GM21381 (cell line): ENCODE data around the gene TRH.
"Not testable (repeated sequence)": the region's sequence is repeated elsewhere in the genome, so short reads cannot be mapped to it uniquely, and the experiment has no call there.

ENCODE experiments used
- ATAC-seq: cut with Tn5 transposase; IDR thresholded peaks from one replicate; pipeline ENCODE4 v1.9.1; 2021; ENCODE audit warnings: mild to moderate bottlenecking, moderate library complexity; ENCODE audit not compliant: unreplicated experiment

TRH gene

GRCh38 chr3:130002666-130003598, 28.4 kb downstream of the TRH start:
- ATAC-seq, result not testable (repeated sequence)

DNA sequence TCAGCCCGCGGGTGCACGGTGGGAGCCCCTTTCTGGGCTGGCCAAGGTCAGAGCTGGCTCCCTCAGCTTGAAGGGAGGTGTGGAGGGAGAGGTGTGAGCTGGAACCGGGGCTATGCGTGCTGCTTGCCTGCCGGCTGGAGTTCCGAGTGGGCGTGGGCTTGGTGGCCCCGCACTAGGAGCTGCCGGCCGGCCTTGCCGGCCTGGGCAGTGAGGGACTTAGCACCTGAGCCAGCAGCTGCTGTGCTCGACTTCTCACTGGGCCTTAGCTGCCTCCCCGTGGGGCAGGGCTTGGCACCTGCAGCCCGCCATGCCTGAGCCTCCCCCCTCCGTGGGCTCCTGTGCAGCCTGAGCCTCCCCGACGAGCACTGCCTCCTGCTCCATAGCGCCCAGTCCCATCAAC, 36.0 kb downstream of the TRH start:
- no peak for ATAC-seq

DNA sequence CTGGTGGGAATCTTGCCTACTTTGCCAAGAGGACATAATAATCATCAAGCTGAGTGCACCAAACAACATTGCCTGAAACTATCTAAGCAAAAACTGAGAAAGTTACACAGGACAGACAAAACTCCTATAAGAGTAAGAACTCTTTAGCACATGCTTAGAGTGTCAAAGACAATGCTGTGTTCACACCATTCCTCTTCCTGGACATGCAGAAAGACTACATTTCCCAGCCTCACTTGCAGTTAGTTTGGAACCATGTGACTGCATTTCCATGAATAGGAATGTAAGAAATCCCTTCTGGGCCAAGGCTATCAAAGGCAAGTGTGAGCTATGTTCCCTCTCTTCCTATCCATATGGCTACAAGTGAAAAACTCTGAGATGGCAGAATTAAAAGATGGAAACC, 37.6 kb downstream of the TRH start:
- ATAC-seq, result not testable (repeated sequence)

DNA sequence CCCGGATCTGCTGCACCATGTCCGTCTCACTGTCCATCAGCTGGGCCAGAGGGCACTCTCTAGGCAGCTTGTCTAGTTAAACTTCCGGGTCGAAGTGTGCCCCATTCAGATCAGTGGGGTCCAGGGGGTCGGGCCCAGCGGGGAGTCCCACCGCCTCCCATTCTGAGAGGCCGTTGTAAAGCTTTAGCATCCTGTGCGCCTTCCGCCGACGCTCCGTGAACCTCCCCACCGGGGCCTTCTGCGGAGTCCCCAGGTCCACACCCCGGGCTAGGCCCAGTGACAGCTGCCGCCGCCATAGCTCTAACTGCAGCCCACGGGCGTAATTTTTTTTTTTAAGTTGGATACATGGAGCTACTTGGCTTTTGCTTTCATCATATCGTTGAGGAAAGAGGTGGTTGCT, 38.7 kb downstream of the TRH start:
- ATAC-seq, result not testable (repeated sequence)

GRCh38 chr3:130014526-130014925, 40.0 kb downstream of the TRH start:
- ATAC-seq, result no peak

- ATAC-seq, result not testable (repeated sequence)
Observed at GRCh38 chr3:130017661-130018060, 43.1 kb downstream of the TRH start.

DNA sequence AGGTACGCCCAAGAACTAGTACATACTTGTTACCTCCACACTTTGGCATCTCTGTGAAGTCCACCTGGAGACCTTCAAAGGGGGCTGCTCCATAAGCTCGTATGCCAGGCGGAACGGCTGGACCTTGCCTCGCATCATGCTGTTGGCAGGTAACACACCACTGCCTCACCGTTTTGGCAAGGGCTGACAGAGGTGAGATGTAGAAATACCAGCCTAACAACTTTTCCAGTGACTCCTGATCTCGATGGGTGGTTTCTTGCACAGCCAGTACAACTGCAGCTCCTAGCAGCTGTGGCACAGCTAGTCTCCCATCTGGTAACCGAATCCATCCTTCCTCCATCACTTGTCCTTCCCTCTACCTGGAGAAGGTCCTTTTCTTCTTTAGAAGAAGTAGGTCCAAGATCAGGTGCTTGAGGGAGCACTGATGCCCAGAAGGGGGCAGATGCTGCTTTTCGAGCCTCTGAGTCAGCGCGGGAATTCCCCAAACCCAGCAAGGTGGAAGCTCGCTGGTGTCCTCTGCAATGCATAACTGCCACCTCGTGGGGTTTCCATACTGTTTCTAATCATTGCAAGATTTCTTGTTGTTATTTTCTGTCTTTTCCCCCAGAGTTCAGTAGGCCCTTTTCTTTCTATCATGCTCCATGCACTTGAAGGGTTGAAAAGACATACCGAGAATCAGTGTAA, 51.8 kb downstream of the TRH start:
- ATAC-seq, result not testable (repeated sequence)

DNA sequence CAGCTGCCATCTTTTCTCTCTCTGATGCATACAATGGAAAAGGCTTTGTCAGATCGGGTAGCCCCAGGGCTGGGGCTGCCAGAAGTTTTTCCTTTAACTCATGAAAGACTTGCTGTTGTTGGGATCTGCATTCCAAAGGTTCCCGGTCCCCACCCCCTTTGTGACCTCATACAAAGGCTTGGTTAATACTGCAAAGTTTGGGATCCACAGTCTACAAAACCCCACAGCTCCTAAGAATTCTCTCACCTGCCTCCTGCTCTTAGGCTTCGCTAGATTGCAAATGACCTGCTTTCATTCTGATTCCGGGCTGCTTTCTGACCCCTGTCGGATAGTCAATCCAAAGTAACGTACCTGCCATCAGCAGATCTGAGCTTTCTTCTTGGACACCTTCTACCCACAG, 52.9 kb downstream of the TRH start:
- not testable (repeated sequence) for ATAC-seq
